ENCODE data around the gene SMIM32.

SMIM32 gene

GRCh38 chr5:136192526-136193321 is at the start of gene SMIM32:
TSS of gene SMIM32 (minus strand) at chr5:136193162. CDS start at chr5:136192524, 638 bp downstream.
- no peak for DNase-seq

- no peak for DNase-seq
These were observed 49.6 kb upstream of the SMIM32 start for GRCh38 chr5:136242611-136243010.

- DNase-seq = no peak
These were observed 49.2 kb upstream of the SMIM32 start for GRCh38 chr5:136242136-136242535.

GRCh38 chr5:136240894-136241293 is 47.9 kb upstream of the SMIM32 start:
- DNase-seq = no peak

GRCh38 chr5:136236479-136237083 is 43.6 kb upstream of the SMIM32 start:
- peak; percentile 39 for DNase-seq

GRCh38 chr5:136235321-136235720 is 42.4 kb upstream of the SMIM32 start:
- DNase-seq = peak; percentile 84

- DNase-seq = no peak
These were observed 39.4 kb upstream of the SMIM32 start for GRCh38 chr5:136232316-136232715.

GRCh38 chr5:136230176-136230575 is 37.2 kb upstream of the SMIM32 start:
- no peak for DNase-seq

- DNase-seq = no peak
These were observed 35.3 kb upstream of the SMIM32 start for GRCh38 chr5:136228136-136228757.

- DNase-seq = peak; percentile 57
These were observed 33.4 kb upstream of the SMIM32 start for GRCh38 chr5:136226401-136226800.

GRCh38 chr5:136225796-136226195 is 32.8 kb upstream of the SMIM32 start:
- DNase-seq = no peak

GRCh38 chr5:136222580-136223235 is 29.7 kb upstream of the SMIM32 start:
- no peak for DNase-seq

GRCh38 chr5:136221340-136221739 is 28.4 kb upstream of the SMIM32 start:
- no peak for DNase-seq

GRCh38 chr5:136216230-136216629 is 23.3 kb upstream of the SMIM32 start:
- no peak for DNase-seq

GRCh38 chr5:136215812-136216211 is 22.9 kb upstream of the SMIM32 start:
- DNase-seq = no peak

GRCh38 chr5:136213919-136214493 is 21.0 kb upstream of the SMIM32 start:
- DNase-seq = no peak

- peak; percentile 37 for DNase-seq
These were observed 19.3 kb upstream of the SMIM32 start for GRCh38 chr5:136212252-136212721.

GRCh38 chr5:136211282-136212040 is 18.5 kb upstream of the SMIM32 start:
- no peak for DNase-seq

GRCh38 chr5:136210259-136210658 is 17.3 kb upstream of the SMIM32 start:
- DNase-seq = no peak

- no peak for DNase-seq
These were observed 16.5 kb upstream of the SMIM32 start for GRCh38 chr5:136209346-136209910.

GRCh38 chr5:136208916-136209315 is 16.0 kb upstream of the SMIM32 start:
- no peak for DNase-seq

- DNase-seq = no peak
These were observed 14.7 kb upstream of the SMIM32 start for GRCh38 chr5:136207631-136208030.

Data from kidney glomerular epithelial cell (primary cell).